GM19468 (cell line): ENCODE results near the gene TBX22.
"Not testable (repeated sequence)": the region's sequence is repeated elsewhere in the genome, so short reads cannot be mapped to it uniquely, and the experiment has no call there.

Experiments used
- ATAC-seq: cut with Tn5 transposase; IDR thresholded peaks from one replicate; pipeline ENCODE4 v1.9.1; 2021; ENCODE audit warnings: mild to moderate bottlenecking, moderate library complexity, moderate number of reproducible peaks; ENCODE audit not compliant: unreplicated experiment; ENCODE audit errors: extremely low read depth

TBX22 gene, protein sequence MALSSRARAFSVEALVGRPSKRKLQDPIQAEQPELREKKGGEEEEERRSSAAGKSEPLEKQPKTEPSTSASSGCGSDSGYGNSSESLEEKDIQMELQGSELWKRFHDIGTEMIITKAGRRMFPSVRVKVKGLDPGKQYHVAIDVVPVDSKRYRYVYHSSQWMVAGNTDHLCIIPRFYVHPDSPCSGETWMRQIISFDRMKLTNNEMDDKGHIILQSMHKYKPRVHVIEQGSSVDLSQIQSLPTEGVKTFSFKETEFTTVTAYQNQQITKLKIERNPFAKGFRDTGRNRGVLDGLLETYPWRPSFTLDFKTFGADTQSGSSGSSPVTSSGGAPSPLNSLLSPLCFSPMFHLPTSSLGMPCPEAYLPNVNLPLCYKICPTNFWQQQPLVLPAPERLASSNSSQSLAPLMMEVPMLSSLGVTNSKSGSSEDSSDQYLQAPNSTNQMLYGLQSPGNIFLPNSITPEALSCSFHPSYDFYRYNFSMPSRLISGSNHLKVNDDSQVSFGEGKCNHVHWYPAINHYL

DNA sequence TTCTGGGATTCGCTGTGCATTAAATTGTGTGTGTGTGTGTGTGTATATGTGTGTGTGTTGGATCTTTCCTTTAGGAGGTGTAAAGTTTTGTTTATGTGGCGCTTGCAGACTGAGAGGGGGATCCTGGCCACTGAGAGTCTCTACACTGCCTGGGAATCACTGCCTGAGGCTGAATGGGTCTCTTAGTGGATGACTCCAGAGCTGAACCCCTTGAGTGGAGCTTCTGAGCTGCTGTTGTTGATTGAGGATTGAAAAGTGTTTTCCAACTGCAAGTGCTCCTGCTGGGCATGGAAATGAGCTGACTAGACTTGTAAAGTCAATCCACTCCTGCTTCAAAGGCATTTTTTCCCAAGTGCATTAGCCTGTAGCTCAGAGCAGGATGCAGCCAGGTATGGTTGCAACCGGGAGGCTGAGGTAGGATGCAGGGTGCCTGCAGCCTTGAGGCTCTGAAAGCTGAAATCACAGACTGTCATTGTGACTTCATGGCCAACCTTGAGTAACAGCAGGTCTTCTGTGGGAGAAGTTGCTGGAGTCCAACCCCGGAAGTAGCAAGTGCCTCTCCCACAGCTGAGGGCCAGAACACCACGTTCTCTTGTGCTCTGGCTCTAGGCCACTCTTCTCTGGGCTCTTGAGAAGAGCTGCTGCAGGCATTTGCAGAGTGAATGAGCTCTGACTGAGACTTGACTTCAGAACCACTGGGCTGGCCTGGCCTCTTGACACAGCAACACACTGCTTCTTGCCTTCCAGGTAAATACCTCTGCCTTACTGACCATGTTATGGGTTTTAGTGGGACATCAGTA lies at the start of gene TBX22:
Gene TBX22, plus strand, starts transcription at position 613 of the 800 bp plus-strand sequence. CDS start 7,517 bp downstream, outside the sequence.
- no peak for ATAC-seq

DNA sequence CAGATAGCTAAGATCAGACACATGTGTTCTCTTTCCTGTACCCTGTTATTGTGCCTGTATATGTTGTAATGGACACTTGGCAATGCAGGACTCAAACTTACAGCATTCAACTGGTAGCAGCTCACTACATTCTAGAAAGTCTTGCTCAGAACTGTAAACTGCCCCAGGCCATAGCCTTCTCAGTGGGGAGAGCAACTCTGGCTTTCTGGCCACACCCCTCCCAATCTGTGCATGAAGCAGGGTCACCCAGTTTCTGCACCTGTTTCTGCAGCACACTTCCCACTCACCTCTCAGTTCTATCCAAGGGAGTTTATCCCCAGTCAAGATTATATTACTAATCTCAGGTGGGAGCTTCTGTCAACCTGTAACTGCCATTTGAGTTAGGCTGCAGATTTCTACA lies 38.9 kb upstream of the TBX22 start:
- no peak for ATAC-seq

DNA sequence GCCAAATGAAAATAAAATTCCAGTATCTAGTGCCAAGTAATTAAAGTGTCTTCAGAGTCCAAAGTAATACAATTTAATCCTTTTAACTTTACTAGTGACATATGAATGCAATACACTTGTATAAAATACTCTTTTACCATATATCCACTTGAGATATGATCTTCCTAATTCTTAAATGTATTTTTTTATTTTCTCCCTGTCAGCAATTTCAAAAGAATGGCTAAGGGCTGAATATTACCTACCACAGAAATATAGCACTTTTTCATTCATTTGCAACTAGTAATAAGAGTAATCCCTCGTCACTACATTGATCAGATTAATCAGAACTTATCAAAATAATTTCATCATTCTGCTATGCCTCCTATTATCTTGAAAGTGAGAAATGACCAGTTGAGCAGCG lies 10.1 kb upstream of the TBX22 start:
- no peak for ATAC-seq

DNA sequence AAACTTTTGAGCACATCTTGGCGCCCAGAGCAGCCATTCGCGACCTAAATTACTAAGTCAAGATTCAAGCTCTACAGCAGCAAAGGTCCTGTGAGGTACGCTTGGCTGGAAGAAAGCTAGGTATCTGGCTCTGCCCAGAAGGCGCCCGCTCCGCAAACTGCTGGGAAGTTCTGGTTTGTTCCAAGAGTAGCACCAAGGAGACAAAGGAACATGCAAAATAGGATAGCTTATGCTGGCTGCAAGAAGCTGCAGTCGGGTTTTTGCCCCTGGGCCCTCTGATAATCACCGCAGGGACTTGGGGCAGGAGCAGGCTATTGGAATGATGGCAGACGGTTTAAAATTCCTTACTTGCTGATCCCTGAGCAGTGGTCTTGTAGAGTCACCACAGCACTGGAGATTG lies 3.0 kb upstream of the TBX22 start:
- ATAC-seq = no peak

DNA sequence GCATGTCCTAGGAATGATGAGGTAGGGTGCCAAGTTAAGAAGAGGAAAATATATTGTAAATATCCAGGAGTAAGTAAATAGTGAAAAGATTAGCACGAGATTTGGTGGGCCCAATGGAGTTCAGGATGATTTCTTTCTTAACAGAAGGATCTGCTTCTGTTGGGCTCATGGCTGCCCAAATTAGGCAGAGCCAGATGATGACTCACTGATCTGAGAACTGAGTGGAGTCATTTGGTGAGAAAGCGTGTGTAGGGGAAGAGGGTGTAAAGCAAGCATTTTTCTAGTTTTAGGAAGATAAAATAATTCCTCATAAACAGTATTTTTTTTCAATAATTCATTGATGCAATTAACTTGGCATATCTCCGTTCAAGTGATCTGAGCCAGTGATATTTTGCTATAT lies 1.6 kb downstream of the TBX22 start:
- ATAC-seq = no peak

DNA sequence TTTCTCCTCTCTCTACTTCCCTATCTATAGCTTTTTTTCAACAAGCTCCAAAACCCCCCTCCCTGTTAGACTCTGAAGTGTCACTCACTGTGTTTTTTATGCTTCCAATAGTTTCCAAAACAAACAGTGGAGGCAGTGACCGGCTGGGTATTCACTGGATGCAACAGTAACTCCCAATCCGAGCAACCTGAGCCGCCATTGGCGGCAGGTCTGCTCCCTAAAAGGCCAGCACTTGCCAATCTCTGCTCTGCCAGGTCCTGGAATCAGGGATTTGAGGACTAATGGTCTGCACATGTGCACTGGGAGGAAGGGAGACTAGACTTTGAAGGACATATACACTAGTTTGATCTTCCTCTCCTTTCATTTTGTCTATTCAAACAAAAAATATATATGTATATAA lies 7.1 kb downstream of the TBX22 start:
- ATAC-seq = no peak

DNA sequence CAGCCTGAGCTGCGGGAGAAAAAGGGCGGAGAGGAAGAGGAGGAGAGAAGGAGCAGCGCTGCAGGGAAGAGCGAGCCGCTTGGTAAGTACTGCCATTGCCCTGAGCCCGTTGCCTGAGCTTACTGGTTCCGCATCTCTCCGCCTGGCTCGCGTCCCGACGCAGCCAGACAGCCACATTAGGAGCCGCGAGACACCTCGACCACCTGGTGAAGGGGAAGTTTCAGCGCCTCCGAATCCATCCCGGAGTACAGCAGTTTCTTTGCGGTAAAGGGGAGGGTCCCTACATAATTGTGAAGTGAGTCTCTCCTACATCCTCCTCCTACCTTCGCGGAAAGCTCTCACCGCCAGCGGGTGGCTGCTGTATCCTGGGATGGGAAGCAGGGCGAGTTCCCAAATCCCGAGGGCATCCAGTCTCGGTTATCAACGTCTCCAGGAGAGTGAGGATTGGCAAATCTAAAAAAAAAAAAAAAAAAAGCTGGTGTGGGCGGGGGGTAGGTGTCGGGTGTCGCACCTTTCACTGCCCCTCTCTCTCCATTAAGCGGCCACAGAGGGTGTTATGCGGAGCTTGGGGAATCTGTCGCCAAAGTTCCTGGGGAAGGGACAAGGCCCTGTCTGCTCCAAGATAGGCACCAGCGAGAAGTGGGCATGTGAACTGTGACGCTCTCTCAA lies 7.9 kb downstream of the TBX22 start:
- no peak for ATAC-seq

DNA sequence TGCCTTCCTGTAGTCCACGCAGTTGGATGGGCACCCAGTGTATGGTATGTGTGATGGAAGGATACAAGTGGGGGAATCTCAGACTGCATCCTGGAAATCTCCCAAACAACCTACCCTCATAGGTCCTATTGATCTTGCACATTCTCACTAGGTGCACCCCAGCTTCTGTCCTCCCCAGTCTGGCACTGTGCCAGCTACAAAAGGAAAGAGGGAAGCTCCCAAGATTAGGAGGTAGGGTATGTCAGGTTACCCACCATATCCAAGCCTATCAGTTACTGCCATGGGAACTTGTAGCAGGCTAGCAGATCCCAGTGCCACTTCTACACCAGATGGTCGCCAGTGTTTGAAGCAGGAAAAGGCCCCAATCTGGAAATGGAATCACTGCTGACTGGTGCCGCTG lies 11.6 kb downstream of the TBX22 start:
- ATAC-seq = no peak

DNA sequence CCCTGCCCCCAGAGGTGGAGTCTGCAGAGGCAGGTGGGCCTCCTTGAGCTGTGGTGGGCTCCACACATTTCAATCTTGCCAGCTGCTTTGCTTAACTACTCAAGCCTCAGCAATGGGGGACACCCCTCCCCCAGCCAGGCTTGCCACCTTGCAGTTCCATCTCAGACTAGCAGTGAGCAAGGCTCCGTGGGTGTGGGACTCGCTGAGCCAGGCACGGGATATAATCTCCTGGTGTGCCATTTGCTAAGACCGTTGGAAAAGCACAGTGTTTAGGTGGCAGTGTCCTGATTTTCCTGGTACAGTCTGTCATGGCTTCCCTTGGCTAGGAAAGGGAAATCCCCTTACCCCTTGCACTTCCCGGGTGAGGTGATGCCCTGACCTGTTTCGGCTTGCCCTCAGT lies 51.6 kb downstream of the TBX22 start:
- ATAC-seq = not testable (repeated sequence)

DNA sequence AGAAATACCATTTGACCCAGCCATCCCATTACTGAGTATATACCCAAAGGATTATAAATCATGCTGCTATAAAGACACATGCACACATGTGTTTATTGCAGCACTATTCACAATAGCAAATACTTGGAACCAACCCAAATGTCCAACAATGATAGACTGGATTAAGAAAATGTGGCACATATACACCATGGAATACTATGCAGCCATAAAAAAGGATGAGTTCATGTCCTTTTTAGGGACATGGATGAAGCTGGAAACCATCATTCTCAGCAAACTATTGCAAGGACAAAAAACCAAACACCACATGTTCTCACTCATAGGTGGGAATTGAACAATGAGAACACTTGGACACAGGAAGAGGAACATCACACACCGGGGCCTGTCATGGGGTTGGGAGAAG lies 61.1 kb downstream of the TBX22 start:
- ATAC-seq = not testable (repeated sequence)
